Stimulated activated CD4-positive, alpha-beta T cell treated with anti-CD3 and anti-CD28 coated beads, TNF-alpha, amount 100 ng/mL, for 4 hours (primary cell): ENCODE data around the gene BABAM2.

Experiments
- DNase-seq, 3 experiments: peaks; one replicate each; pipeline ENCODE4 v3.0.0-alpha.2; 2020; ENCODE audit warnings: low read depth in 3 of 3

The BABAM2 gene

DNA sequence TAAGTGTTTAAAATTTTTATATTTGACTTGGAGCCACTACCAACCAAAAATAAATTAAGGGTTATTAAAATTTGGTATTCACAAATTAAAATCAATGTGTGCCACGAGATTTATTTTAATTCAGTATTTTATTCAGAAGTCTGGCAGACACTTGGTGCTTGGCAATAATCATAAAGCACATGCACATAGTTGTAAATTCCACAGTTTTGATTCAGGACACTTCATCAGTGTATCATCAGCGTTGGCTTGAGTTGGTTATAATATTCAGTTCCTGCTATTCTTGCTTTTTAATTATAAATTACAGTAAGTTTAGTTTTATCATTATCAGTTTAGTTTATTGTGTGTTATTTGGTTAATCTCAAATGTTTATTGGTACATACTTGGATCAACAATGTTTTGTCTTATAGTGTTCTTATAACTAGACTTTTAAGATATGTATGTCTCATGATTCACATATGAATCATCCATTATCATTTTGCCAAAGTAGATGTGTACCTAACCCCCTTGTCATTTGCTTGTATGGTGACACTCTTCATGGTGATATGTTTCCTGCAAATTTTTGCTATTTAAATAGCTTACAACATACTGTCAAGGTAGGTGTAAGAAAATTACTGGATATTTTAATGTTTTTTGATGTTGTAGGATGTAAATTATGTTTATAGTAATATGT is 237.9 kb downstream of the BABAM2 start:
- DNase-seq = no peak

DNA sequence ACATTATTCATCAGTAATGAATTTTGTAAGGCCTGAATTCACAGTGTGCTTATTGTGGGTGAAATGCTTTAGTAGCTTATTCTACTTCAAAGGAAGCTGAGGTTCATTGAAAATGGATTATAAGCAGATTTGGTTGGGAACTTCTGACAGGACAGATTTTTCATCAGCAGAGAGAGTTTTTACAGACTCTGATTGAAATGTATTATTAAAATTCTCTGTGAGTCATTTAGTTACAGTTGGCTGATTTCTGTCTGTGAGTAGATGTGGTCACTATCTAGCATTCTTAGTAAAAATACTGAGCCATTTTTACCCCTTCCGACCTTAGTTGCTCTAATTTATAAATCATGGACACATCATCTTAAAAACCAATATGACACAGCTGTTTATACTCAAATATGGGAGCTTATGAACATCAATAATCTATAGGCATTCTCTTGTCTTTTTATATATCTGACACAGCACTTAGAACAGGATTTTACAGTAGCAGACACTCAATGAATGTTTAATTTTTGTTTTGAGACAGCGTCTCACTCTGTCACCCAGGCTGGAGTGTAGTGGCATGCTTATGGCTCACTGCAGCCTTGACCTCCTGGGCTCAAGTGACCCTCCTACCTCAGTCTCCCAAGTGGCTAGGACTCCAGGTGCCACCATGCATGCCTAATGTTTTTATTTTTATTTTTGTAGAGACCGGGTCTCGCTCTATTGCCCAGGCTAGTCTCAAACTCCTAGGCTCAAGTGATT is 239.6 kb downstream of the BABAM2 start:
- DNase-seq = no peak

- no peak for DNase-seq
Observed at GRCh38 chr2:28133778-28134177, 243.2 kb downstream of the BABAM2 start.

DNA sequence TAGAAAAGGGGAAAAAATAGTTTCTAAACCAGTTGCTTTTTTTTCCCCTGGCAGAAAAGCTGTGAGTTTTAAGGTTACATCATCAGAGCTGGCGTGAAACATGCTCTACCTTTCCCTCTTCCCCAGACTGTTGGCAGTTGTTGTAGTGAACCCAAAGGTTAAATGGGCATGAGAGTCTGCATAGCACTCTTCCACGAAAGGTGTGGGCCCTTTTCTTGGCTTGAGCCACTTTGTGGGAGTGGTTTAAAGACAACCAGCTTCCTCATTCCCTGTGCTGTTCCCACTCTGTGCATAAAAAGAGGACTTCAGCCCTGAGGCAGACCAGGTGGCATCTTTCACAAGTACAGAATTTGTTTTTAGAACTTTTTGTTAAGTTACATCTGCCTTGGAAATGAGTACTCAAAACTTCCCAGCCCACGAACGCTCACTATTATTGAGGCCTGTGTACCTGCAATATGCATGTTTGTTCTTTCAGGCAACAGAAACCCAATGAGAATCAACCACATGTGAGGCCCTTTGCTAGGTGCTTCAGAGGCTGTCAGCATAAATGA is 243.8 kb downstream of the BABAM2 start:
- no peak for DNase-seq

DNA sequence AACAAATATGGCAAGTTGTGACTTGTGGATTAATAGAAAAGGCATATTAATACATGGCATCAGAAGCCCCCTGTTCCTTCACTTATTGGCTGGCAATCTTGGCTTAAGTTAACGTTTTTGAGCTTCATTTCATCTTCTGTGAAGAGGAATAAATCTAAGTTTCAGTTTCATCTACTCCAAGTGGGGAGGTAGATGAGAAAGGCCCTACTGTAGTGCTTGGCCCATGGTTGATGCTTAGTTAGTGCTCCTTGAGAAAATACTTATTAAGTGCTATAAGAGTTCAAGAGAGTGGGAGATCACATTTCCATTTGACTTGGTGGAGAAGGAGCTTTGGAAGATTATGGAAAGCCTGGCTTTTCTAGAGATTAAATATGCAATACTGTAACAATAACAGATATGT is 244.3 kb downstream of the BABAM2 start:
- no peak for DNase-seq

DNA sequence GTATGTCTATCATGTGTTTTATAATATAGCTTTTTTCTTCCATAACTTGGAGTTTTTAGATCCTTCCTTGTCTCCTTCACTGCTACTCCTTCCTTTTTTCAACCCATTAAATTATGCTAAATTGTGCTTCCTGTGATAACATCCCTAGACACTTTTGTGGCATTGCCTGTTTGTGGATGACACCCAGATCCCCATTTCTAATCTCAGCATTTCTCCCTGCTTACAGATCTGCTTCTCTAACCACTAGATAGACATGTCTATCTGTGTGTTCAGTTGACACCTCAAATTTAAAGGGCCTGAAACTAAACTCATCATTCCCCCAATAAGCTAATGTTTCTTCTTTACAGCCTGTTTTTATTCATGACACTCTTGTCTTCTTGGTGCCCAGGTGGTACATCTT is 244.8 kb downstream of the BABAM2 start:
- DNase-seq = no peak

GRCh38 chr2:28135799-28136198 is 245.3 kb downstream of the BABAM2 start:
- no peak for DNase-seq

DNA sequence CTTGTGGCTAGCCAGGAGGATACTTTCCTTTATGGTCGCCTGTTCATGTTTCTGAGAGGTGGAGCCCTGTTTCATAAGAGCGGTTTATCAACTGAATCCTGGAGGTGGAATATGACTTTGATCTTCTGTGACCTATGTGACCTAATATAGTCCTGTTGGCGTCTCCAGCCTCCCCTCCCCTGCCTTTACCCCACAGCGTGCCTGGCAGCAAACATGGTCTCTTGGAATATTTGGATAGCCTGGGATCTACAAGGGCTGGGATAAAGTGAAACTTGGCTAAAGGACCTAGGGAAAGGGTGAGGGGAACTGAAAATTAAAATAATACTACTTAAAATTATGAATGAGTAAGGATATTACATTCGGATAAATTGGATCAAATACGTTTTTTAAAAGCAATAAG is 246.0 kb downstream of the BABAM2 start:
- no peak for DNase-seq

GRCh38 chr2:28137221-28137620 is 246.7 kb downstream of the BABAM2 start:
- DNase-seq = no peak

DNA sequence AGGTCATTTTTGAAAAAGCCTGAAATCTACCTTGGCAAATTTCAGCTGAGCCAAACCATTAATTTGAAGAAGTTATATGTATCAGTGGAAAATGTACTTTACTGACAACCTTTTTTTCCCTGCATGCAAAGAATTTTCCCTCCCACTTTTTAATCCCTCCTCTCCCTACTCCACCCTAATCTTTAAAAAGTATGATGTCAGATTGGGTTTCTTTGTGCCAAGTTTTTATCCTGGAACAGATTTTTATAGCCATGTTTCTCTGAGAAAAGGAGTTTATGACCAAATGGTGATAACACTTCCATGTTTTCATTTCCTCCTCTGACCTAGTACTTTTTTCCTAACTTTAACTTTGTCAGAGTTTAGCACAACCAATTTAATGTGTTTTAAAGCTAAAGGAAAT is 251.9 kb downstream of the BABAM2 start:
- no peak for DNase-seq

GRCh38 chr2:28148000-28148399 is 257.5 kb downstream of the BABAM2 start:
- no peak for DNase-seq

DNA sequence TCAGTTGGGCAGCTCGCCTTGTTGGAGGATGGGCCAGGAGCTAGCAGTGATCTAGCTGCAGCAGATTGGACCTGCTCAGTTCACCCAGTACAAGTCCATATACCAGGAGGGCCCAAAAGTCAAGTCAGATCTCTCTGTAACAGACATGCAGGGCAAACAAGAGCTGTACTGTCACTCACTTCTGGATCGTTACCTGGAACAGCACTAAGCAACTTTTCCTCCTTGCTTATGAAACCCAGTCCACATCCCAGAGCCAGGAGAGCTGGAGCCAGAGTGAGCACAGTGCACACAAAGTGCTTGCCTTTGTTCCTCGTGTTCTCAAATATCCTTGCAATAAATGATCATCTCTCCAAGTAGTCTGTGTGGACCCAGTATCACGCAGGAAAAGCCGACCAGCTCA is 258.0 kb downstream of the BABAM2 start:
- no peak for DNase-seq

DNA sequence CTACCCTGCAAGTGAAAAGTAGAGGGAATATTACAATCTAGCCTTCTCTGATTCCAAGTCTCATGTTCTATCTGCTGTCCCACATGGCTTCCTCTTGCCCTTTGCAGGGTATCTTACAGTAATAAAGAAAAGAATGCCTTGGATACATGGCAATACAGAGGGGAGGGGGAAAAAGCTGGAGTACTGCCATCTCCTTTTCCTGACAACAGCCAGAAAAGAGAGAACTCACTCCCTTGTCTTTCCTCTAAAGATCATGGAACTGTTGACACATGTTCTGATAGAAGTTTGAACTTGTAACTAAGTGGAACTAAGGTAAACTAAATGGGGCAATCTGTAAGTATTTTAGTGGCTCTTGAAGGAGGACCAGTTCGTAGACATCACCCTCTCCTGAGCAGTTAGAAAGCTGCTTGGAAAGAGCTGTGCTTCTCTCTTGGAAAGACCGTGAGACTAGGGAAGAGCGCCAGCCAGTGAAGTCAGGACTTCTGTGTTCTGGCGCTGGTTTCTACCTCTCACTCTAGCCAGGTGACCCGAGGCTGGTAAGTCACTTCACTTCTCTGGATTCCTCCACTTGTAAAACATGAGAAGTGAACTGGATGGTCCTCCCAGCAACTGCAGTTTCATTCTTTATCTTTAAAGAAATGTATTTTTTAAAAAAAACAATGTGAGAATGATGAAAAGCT is 259.8 kb downstream of the BABAM2 start:
- no peak for DNase-seq

GRCh38 chr2:28150994-28151393 is 260.5 kb downstream of the BABAM2 start:
- DNase-seq = no peak

- no peak for DNase-seq
Observed at GRCh38 chr2:28152585-28153280, 262.2 kb downstream of the BABAM2 start.

GRCh38 chr2:28153851-28154250 is 263.3 kb downstream of the BABAM2 start:
- DNase-seq = no peak

- no peak for DNase-seq
Observed at GRCh38 chr2:28155086-28155485, 264.6 kb downstream of the BABAM2 start.

DNA sequence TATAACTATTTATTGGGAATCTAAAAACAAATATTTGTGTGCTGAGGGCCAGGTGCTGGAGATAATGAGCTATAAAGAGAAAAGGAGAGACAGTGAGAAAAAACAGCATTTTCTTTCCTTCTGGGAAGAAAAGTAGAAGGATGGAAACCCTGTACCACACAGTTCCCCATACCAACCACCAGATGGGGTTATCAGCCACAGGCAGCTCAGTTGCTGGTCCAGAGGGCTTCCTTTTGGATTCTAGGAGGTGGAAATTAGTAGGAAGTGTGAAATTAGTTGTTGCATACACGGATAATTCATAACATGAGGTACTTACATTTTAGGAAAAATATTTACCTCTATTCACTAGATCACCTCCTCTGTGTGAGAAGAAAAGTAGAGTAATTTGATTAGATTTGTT is 265.1 kb downstream of the BABAM2 start:
- DNase-seq = no peak

DNA sequence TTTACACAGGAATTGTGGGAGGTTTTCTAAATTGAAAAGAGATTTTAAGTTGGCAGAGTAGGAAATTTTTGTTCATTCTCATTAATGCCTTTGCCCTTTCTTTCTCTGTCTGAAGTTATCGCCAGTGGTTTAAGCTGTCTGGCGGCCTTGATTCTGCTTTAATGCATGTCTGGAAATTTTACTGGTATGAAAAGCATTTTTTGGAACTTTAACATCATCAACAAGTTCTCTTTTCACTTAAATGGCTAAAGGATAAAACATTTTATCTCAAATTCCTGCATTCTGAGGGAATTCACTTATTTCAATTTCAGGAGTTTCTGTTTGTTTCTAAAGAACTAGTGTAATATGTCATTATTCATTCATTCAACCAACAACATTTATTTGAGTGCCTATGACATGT is 268.3 kb downstream of the BABAM2 start:
- DNase-seq = no peak

- DNase-seq = no peak
Observed at GRCh38 chr2:28160986-28161425, 270.5 kb downstream of the BABAM2 start.

GRCh38 chr2:28161466-28161865 is 270.9 kb downstream of the BABAM2 start:
- no peak for DNase-seq

DNA sequence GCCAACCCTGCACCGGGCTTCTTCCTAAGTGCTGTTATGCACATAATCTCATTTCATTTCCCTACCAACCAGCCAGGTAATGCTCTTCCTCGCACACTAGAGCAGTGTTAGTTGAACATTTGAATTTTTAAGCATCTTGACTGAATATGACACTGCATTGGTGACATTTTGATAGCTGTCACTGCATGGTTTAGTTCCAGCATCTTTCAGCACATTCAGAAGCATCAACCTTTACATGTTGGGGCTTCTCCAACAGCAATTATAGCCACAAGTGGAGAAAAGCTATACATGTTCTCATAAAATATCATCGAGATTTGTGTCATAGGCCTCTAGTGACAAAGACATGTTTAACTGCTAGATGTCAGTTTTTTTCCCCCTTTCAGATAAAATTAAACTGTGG is 272.0 kb downstream of the BABAM2 start:
- no peak for DNase-seq
